H9 (cell line): ENCODE measurements around the gene CNOT10. TPM values are rescaled to one million over a fixed set of nuclear protein-coding genes. Genes with fewer than 3 reads are reported as not detected.

Experiments used
- DNase-seq: peaks from one replicate; pipeline ENCODE4 v3.0.0-alpha.2; 2017
- H2AFZ ChIP-seq: one replicate; pipeline ENCODE4 v1.6.1; 2013; ENCODE audit warnings: mild to moderate bottlenecking, low read length, control low read depth, moderate library complexity
- H2AK5ac ChIP-seq: 2 replicates; pipeline ENCODE4 v1.6.1; 2013; ENCODE audit warnings: low read length, control low read depth, mixed read lengths; ENCODE audit not compliant: insufficient read length
- H2BK120ac ChIP-seq: one replicate; pipeline ENCODE4 v1.6.1; 2013; ENCODE audit warnings: low read depth, mild to moderate bottlenecking, low read length, control low read depth, inconsistent platforms; ENCODE audit not compliant: poor library complexity, severe bottlenecking
- H2BK12ac ChIP-seq: 2 replicates; pipeline ENCODE4 v1.6.1; 2013; ENCODE audit warnings: low read length, control low read depth, mixed read lengths, low read depth; ENCODE audit not compliant: insufficient read length
- H2BK15ac ChIP-seq: 2 replicates; pipeline ENCODE4 v1.6.1; 2013; ENCODE audit warnings: low read depth, low read length, control low read depth
- H2BK20ac ChIP-seq: one replicate; pipeline ENCODE4 v1.6.1; 2013; ENCODE audit warnings: low read depth, mild to moderate bottlenecking, low read length, control low read depth, inconsistent platforms; ENCODE audit not compliant: poor library complexity, severe bottlenecking
- H2BK5ac ChIP-seq: 2 replicates; pipeline ENCODE4 v1.6.1; 2013; ENCODE audit warnings: low read length, control low read depth, mixed read lengths; ENCODE audit not compliant: insufficient read length
- H3K14ac ChIP-seq: 2 replicates; pipeline ENCODE4 v1.6.1; 2013; ENCODE audit warnings: low read length, control low read depth; ENCODE audit not compliant: insufficient read depth
- H3K18ac ChIP-seq: 2 replicates; pipeline ENCODE4 v1.6.1; 2013; ENCODE audit warnings: low read depth, mild to moderate bottlenecking, mixed read lengths, low read length, control low read depth; ENCODE audit not compliant: insufficient read length
- H3K23ac ChIP-seq: 2 replicates; pipeline ENCODE4 v1.6.1; 2013; ENCODE audit warnings: low read length, control low read depth, mixed read lengths, low read depth; ENCODE audit not compliant: insufficient read length
- H3K23me2 ChIP-seq: 2 replicates; pipeline ENCODE4 v1.6.1; 2013; ENCODE audit warnings: low read depth, mild to moderate bottlenecking, mixed read lengths, low read length, control low read depth; ENCODE audit not compliant: insufficient read length, poor library complexity, severe bottlenecking
- H3K27ac ChIP-seq: 2 replicates; pipeline ENCODE4 v1.5.1; 2013; ENCODE audit warnings: low read length, control low read depth, mixed read lengths, low read depth; ENCODE audit not compliant: insufficient read length
- H3K27me3 ChIP-seq: 2 replicates; pipeline ENCODE4 v1.6.1; 2013; ENCODE audit warnings: low read length, control low read depth, inconsistent platforms; ENCODE audit not compliant: insufficient read depth
- H3K4ac ChIP-seq: 2 replicates; pipeline ENCODE4 v1.6.1; 2013; ENCODE audit warnings: low read depth, mild to moderate bottlenecking, control low read depth, inconsistent platforms, low read length, moderate library complexity
- H3K4me1 ChIP-seq: 2 replicates; pipeline ENCODE4 v1.6.1; 2013; ENCODE audit warnings: low read length, control low read depth, inconsistent platforms; ENCODE audit not compliant: insufficient read depth
- H3K4me2 ChIP-seq: 2 replicates; pipeline ENCODE4 v1.6.1; 2013; ENCODE audit warnings: low read length, control low read depth, mixed read lengths; ENCODE audit not compliant: insufficient read length, insufficient read depth
- H3K56ac ChIP-seq: 2 replicates; pipeline ENCODE4 v1.6.1; 2013; ENCODE audit warnings: low read depth, mild to moderate bottlenecking, mixed read lengths, low read length, control low read depth; ENCODE audit not compliant: insufficient read length
- H3K79me1 ChIP-seq: 2 replicates; pipeline ENCODE4 v1.6.1; 2013; ENCODE audit warnings: low read depth, mild to moderate bottlenecking, moderate library complexity, low read length, control low read depth, inconsistent platforms; ENCODE audit not compliant: insufficient read depth, poor library complexity, severe bottlenecking
- H3K79me2 ChIP-seq: 2 replicates; pipeline ENCODE4 v1.6.1; 2013; ENCODE audit warnings: low read length, control low read depth, inconsistent platforms; ENCODE audit not compliant: insufficient read depth
- H3K9ac ChIP-seq: 2 replicates; pipeline ENCODE4 v1.6.1; 2013; ENCODE audit warnings: low read length, control low read depth, mixed read lengths; ENCODE audit not compliant: insufficient read length; ENCODE audit errors: extremely low read depth
- H3K9me3 ChIP-seq: one replicate; pipeline ENCODE4 v1.6.1; 2013; ENCODE audit warnings: low read depth, low read length, inconsistent platforms; ENCODE audit not compliant: control insufficient read depth
- H3T11ph ChIP-seq: one replicate; pipeline ENCODE4 v1.6.1; 2013; ENCODE audit warnings: mild to moderate bottlenecking, low read length, control low read depth, inconsistent platforms
- H4K20me1 ChIP-seq: one replicate; pipeline ENCODE4 v1.6.1; 2013; ENCODE audit not compliant: control insufficient read depth, insufficient read length, insufficient read depth
- H4K5ac ChIP-seq: 2 replicates; pipeline ENCODE4 v1.6.1; 2013; ENCODE audit warnings: low read depth, mild to moderate bottlenecking, mixed read lengths, low read length, control low read depth; ENCODE audit not compliant: insufficient read length
- H4K8ac ChIP-seq: replicated peaks from 2 replicates; pipeline ENCODE4 v1.6.1; 2013; ENCODE audit warnings: low read length, control low read depth, mixed read lengths, low read depth; ENCODE audit not compliant: insufficient read length
- H4K91ac ChIP-seq: 2 replicates; pipeline ENCODE4 v1.6.1; 2013; ENCODE audit warnings: low read depth, mild to moderate bottlenecking, moderate library complexity, mixed read lengths, low read length, control low read depth; ENCODE audit not compliant: insufficient read length
- H3K27ac Mint-ChIP-seq, 3 experiments: 2 replicates in 2 of 3; 3 replicates in 1 of 3; pipeline ENCODE4 v1.8.0; 2020 to 2021; ENCODE audit warnings: mixed read lengths in 3 of 3, mild to moderate bottlenecking in 1 of 3, moderate library complexity in 1 of 3
- H3K27me3 Mint-ChIP-seq: 2 replicates; pipeline ENCODE4 v1.8.0; 2021; ENCODE audit warnings: low read depth, mild to moderate bottlenecking, moderate library complexity, mixed read lengths
- H3K36me3 Mint-ChIP-seq, 3 experiments: 2 replicates in 2 of 3; 3 replicates in 1 of 3; pipeline ENCODE4 v1.8.0; 2020 to 2021; ENCODE audit warnings: low read depth in 3 of 3, mixed read lengths in 3 of 3; ENCODE audit not compliant: insufficient read depth in 1 of 3
- H3K4me1 Mint-ChIP-seq, 2 experiments: 2 replicates each; pipeline ENCODE4 v1.8.0; 2020; ENCODE audit warnings: mixed read lengths in 2 of 2
- H3K4me3 Mint-ChIP-seq, 2 experiments: 2 replicates in 1 of 2; 3 replicates in 1 of 2; pipeline ENCODE4 v1.8.0; 2020 to 2021; ENCODE audit warnings: mild to moderate bottlenecking in 2 of 2, mixed read lengths in 2 of 2, moderate library complexity in 1 of 2
- H3K9me3 Mint-ChIP-seq, 2 experiments: 2 replicates in 1 of 2; 3 replicates in 1 of 2; pipeline ENCODE4 v1.8.0; 2020; ENCODE audit warnings: mild to moderate bottlenecking in 2 of 2, mixed read lengths in 2 of 2, moderate library complexity in 1 of 2
- CTCF ChIP-seq: fragments of 200-600 bp; sonication (generic); conservative IDR thresholded peaks from 3 replicates; pipeline ENCODE4 v1.8.0; 2021; ENCODE audit warnings: antibody characterized with exemption, mild to moderate bottlenecking
- WGBS: extraction: QIAGEN DNeasy Blood & Tissue Kit; methylation state at CpG from one replicate; pipeline ENCODE4 v1.1.7; 2013; ENCODE audit warnings: missing lambda C conversion rate, low lambda C conversion rate, mixed read lengths; ENCODE audit not compliant: insufficient read length; ENCODE audit errors: extremely low coverage; 5-methylcytosine and 5-hydroxymethylcytosine counted together
- total RNA-seq: library from RNA; stranded (reverse); gene quantifications from 2 replicates; pipeline ENCODE4 v1.2.1, GENCODE V29; 2021

The CNOT10 gene
- total RNA-seq, 1 experiment from 2014 or later, result 55.4 TPM

- Histone ChIP-seq H4K5ac (no peak within 1 kb of the TSS), H3K18ac (peak within 1 kb of the TSS; percentile 85), H3K14ac (peak within 1 kb of the TSS; percentile 91), H3K23me2 (peaks cover 25% of the 10 kb centered on the region), H3K9ac (peak within 1 kb of the TSS; percentile 94), H2BK5ac (peak within 1 kb of the TSS; percentile 24), H2BK20ac (no peak within 1 kb of the TSS), H4K8ac (no peak within 1 kb of the TSS), H3K4me1 (peaks cover 9% of the 10 kb centered on the region; the same call in 1 of the 2 replicates), H3K23ac (no peak within 1 kb of the TSS), H3K79me2 (peaks cover 65% of the 10 kb centered on the region), H2BK15ac (no peak within 1 kb of the TSS), H3K4ac (no peak within 1 kb of the TSS), H2AK5ac (no peak within 1 kb of the TSS), H2BK12ac (no peak within 1 kb of the TSS), H3K4me2 (peak within 1 kb of the TSS; percentile 93), H3K27ac (peak within 1 kb of the TSS; percentile 64), H2AFZ (no peak within 1 kb of the TSS), H3K9me3 (no peaks in the 10 kb centered on the region), H4K20me1 (no peaks in the 10 kb centered on the region), H2BK120ac (no peak within 1 kb of the TSS), H4K91ac (no peak within 1 kb of the TSS), H3K27me3 (no peaks in the 10 kb centered on the region), H3K79me1 (no peaks in the 10 kb centered on the region), H3T11ph (no peak within 1 kb of the TSS), H3K56ac (no peak within 1 kb of the TSS)
- no peak for TF ChIP-seq CTCF
- Mint-ChIP-seq H3K27me3 (peaks cover 3% of the 10 kb centered on the region; the same call in 1 of the 2 replicates), H3K4me1 (peaks cover 46 to 49% of the 10 kb centered on the region in 2 experiments), H3K4me3 (peak within 1 kb of the TSS; percentile 96 to 100), H3K27ac (peak within 1 kb of the TSS; percentile 99 to 100 (median 100)), H3K9me3 (peaks cover 10 to 17% of the 10 kb centered on the region in 2 experiments; a peak in 4 of 5 replicates), H3K36me3 (peaks cover 47 to 52% (median 51%) of the 10 kb centered on the region in 3 experiments)
- no CpG with 5 or more reads among the region's 59 CpGs for WGBS
- no peak for DNase-seq
Measured at GRCh38 chr3:32817558-32818228, 132.7 kb downstream of the CNOT10 start, which contains the start of gene TRIM71. Gene TRIM71, plus strand, starts transcription at chr3:32817997. Its CDS starts 84 bp downstream, at chr3:32818081.
